ENCODE measurements around the gene ABTB2.
"Not testable (repeated sequence)": the region's sequence is repeated elsewhere in the genome, so short reads cannot be mapped to it uniquely, and the experiment has no call there.

ABTB2 gene

DNA sequence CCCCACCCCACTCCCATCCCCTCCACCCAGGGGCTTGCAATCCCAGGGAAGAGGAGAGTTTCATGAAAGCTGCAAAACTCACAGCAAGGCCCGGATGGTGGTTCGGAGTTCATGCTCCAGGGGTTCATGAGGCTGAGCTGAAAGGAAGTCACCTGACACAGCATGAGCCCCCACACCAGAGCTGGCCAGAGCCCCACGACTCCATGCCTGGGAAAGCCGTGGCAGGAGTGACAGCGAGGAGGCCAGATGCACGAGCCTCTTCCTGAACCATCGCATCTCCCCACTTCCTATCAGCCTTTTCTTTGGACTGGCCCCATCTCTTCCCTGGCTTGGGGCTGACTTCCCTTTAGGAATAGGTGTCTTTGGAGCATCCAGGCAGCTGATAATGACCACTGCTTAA lies 105.8 kb downstream of the ABTB2 start:
- H3K4me3 ChIP-seq (ENCODE audit: low read depth, low read length) = no peak overlapping the region
- H3K27me3 ChIP-seq (ENCODE audit: control insufficient read depth, insufficient read depth, low read length) = no peaks in the 10 kb centered on the region
- H3K9ac ChIP-seq (ENCODE audit: low read depth, low read length) = no peak overlapping the region
- no peaks in the 10 kb centered on the region for H3K36me3 ChIP-seq (ENCODE audit: control insufficient read depth, insufficient read depth, low read length)
- H3K9me3 ChIP-seq (ENCODE audit: control insufficient read depth, insufficient read depth, low read length) = no peaks in the 10 kb centered on the region
- peaks cover 6% of the 10 kb centered on the region for H3K4me1 ChIP-seq (ENCODE audit: control insufficient read depth, insufficient read depth, low read length)

DNA sequence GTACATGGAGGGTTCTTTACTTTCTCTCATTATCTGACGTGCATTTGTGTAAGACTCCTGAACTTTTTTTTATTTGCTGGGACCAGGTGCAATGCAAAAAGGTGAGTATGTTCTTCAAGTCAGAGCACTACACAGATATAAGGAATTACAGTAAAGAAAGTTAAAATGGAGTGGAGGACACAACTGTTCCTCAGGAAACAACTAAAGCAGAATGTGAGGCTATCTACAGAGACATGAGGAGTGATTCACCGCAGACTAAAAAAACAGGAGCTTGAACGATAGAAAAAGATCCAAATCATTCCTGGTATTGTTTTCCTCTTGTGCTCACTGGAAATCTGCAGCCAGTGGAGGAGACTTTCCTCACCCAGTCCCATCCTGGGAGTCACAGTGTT lies 106.2 kb downstream of the ABTB2 start:
- Histone ChIP-seq H3K4me3 (ENCODE audit: low read depth, low read length) (no peak overlapping the region), H3K4me1 (ENCODE audit: control insufficient read depth, insufficient read depth, low read length) (peaks cover 6% of the 10 kb centered on the region), H3K36me3 (ENCODE audit: control insufficient read depth, insufficient read depth, low read length) (no peaks in the 10 kb centered on the region), H3K27me3 (ENCODE audit: control insufficient read depth, insufficient read depth, low read length) (no peaks in the 10 kb centered on the region), H3K9me3 (ENCODE audit: control insufficient read depth, insufficient read depth, low read length) (no peaks in the 10 kb centered on the region), H3K9ac (ENCODE audit: low read depth, low read length) (no peak overlapping the region)

DNA sequence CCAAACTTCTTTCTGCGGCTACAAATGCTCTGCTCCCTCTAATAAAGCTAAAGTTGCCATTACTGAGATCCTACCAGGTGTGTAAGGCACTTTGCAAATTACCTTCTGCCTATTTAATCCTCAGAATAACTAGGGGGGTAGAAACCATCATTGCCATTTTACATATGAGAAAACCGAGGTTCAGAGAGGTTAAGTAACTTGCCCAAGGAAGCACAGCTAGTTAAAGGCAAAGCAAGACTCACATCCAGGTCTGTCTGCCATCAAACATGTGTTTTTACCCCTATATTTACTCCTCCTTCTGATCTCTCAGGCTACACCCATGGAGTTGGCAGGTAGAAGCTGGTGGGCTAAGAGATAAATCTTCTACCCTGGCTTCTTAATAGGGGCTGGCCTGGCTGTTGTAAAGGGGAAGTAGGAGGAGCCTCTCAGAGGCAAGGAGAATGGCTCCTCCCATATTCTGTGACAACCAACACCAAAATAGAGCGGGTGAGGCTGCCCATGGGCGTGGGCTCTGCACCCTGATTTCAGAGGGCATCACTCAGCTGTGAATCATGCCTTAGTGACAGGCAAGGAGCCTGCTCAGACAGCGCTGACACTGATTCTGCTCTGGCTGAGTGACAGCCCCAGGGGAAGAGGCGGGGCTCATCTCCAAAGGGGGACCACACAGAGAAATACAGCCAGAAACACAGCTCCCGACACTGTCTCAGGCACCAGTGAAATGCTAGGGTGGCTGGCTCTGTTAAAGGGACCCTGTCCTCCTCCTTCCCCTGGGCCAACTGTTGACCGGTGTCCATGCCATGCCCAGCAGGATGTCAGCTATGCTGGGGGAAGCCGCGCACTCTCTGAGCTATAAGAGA lies 106.8 kb downstream of the ABTB2 start:
- Histone ChIP-seq H3K36me3 (ENCODE audit: control insufficient read depth, insufficient read depth, low read length) (no peaks in the 10 kb centered on the region), H3K4me3 (ENCODE audit: low read depth, low read length) (no peak overlapping the region), H3K9ac (ENCODE audit: low read depth, low read length) (no peak overlapping the region), H3K27me3 (ENCODE audit: control insufficient read depth, insufficient read depth, low read length) (no peaks in the 10 kb centered on the region), H3K4me1 (ENCODE audit: control insufficient read depth, insufficient read depth, low read length) (peaks cover 6% of the 10 kb centered on the region), H3K9me3 (ENCODE audit: control insufficient read depth, insufficient read depth, low read length) (no peaks in the 10 kb centered on the region)

DNA sequence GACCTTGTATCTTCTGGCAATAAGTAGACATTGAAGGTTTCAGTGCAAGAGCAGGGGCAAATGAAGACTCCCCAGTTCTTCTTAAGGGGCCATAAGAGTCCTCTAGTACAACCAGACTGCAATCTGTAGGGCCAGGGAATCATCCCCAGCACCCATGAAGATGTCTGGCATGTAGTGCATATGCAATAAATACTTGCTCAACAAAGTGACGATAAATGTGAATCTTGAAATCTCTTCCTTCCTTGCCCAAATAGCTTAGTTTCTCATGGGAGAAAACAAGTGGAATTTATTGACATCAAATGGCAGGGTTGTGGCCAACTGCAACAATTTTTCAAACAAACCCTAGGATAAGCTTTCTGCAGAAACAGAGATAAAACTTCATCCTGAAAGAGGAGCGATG lies 107.6 kb downstream of the ABTB2 start:
- no peaks in the 10 kb centered on the region for H3K36me3 ChIP-seq (ENCODE audit: control insufficient read depth, insufficient read depth, low read length)
- H3K27me3 ChIP-seq (ENCODE audit: control insufficient read depth, insufficient read depth, low read length) = no peaks in the 10 kb centered on the region
- no peak overlapping the region for H3K9ac ChIP-seq (ENCODE audit: low read depth, low read length)
- H3K4me1 ChIP-seq (ENCODE audit: control insufficient read depth, insufficient read depth, low read length) = peaks cover 6% of the 10 kb centered on the region
- H3K4me3 ChIP-seq (ENCODE audit: low read depth, low read length) = no peak overlapping the region
- no peaks in the 10 kb centered on the region for H3K9me3 ChIP-seq (ENCODE audit: control insufficient read depth, insufficient read depth, low read length)

DNA sequence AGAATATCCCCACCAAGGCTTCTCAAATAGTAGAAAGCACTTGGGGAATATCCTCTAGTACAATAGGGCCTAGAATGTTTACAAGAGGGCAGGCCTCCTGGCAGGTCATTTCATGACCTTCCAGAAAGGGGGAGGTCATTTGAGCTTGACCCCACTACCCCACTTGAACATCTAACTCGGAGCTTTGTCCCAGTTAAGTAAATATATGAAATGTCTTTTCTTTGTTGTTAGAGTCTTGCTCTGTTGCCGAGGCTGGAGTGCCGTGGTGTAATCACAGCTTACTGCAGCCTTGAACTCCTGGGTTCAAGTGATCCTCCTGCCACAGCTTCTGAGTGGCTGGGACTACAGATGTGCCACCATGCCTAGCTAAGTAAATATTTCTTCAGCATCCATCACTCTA lies 108.4 kb downstream of the ABTB2 start:
- no peaks in the 10 kb centered on the region for H3K27me3 ChIP-seq (ENCODE audit: control insufficient read depth, insufficient read depth, low read length)
- no peaks in the 10 kb centered on the region for H3K36me3 ChIP-seq (ENCODE audit: control insufficient read depth, insufficient read depth, low read length)
- peaks cover 6% of the 10 kb centered on the region for H3K4me1 ChIP-seq (ENCODE audit: control insufficient read depth, insufficient read depth, low read length)
- no peak overlapping the region for H3K9ac ChIP-seq (ENCODE audit: low read depth, low read length)
- no peaks in the 10 kb centered on the region for H3K9me3 ChIP-seq (ENCODE audit: control insufficient read depth, insufficient read depth, low read length)
- H3K4me3 ChIP-seq (ENCODE audit: low read depth, low read length) = no peak overlapping the region

DNA sequence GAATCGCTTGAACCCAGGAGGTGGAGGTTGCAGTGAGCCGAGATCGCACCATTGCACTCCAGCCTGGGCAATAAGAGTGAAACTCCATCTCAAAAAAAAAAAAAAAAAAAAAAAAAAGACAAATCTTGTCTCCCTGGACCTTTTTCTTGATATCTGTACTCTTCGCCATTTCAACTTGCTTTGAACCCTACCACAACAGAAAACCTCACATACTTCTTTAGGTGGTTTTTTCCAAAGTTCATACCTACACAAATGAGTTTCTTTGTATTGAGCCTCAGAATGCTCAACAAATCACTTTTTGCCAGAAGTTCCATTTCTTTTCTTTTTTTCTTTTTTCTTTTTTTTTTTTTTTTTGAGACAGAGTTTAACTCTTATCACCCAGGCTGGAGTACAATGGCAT lies 111.3 kb downstream of the ABTB2 start:
- not testable (repeated sequence) for H3K9ac ChIP-seq (ENCODE audit: low read depth, low read length); H3K4me3 ChIP-seq (ENCODE audit: low read depth, low read length); H3K4me1 ChIP-seq (ENCODE audit: control insufficient read depth, insufficient read depth, low read length); H3K27me3 ChIP-seq (ENCODE audit: control insufficient read depth, insufficient read depth, low read length); H3K9me3 ChIP-seq (ENCODE audit: control insufficient read depth, insufficient read depth, low read length); H3K36me3 ChIP-seq (ENCODE audit: control insufficient read depth, insufficient read depth, low read length)

DNA sequence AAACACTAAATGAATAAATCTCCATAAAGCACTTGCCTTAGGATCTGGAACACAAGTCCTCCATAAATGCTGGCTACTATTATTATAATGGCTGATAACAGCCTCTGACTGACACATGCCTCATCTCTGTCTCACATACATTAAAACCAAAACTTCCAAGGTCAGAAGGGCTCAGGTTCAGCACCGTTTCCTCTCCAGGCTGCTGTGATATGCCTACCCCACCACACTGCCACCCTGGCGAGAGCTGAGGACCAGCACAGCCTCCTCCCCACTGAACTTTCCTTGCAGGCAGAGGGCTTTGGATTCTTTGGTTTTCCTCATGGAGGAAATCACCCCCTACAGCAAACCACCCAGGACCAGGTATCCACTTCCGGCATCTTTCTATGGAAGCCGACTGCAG lies 112.8 kb downstream of the ABTB2 start:
- Histone ChIP-seq H3K4me3 (ENCODE audit: low read depth, low read length) (no peak overlapping the region), H3K27me3 (ENCODE audit: control insufficient read depth, insufficient read depth, low read length) (no peaks in the 10 kb centered on the region), H3K9ac (ENCODE audit: low read depth, low read length) (no peak overlapping the region), H3K4me1 (ENCODE audit: control insufficient read depth, insufficient read depth, low read length) (peaks cover 4% of the 10 kb centered on the region), H3K36me3 (ENCODE audit: control insufficient read depth, insufficient read depth, low read length) (no peaks in the 10 kb centered on the region), H3K9me3 (ENCODE audit: control insufficient read depth, insufficient read depth, low read length) (no peaks in the 10 kb centered on the region)

DNA sequence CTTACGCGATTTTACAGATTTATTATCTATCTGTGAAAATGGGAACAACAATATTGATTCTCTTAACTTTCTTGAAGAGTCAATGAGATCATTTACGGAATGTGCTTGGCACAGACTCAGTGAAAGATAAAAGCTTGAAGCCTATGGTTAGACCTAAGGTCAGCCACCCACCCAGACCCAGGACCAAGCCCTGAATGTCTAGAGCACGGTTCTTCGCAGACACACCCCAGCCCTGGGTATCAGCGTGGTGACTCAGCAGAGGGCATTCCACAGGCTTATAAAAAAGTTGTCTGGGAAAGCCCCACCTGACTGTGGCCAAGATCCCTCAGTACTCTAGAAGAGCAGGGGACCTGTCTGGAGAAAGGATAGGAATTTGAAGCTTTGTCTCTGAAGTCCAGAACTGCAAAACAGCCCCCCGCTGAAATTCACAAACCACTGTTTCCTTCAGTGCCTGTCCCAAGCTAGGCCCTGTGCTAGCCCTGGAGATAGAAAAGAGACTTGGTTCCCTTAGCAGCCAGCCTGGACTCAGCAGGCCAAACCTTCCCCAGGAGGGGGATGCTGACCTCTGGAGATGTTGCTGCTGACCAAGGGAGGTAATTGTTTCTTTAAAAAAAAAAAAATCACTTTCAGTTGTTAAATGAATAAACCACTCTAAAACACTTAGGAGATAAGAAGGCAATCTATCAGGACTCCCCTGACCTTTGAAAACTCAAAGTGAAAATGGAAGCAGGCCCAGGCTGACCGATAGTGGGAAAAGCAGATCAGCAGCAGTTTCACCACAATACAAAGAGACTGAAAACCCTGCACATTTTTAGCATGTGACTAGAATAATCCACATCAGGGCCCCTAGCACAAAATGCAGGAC lies 114.0 kb downstream of the ABTB2 start:
- Histone ChIP-seq H3K9me3 (ENCODE audit: control insufficient read depth, insufficient read depth, low read length) (no peaks in the 10 kb centered on the region), H3K4me3 (ENCODE audit: low read depth, low read length) (no peak overlapping the region), H3K36me3 (ENCODE audit: control insufficient read depth, insufficient read depth, low read length) (no peaks in the 10 kb centered on the region), H3K9ac (ENCODE audit: low read depth, low read length) (no peak overlapping the region), H3K4me1 (ENCODE audit: control insufficient read depth, insufficient read depth, low read length) (peaks cover 4% of the 10 kb centered on the region), H3K27me3 (ENCODE audit: control insufficient read depth, insufficient read depth, low read length) (no peaks in the 10 kb centered on the region)

DNA sequence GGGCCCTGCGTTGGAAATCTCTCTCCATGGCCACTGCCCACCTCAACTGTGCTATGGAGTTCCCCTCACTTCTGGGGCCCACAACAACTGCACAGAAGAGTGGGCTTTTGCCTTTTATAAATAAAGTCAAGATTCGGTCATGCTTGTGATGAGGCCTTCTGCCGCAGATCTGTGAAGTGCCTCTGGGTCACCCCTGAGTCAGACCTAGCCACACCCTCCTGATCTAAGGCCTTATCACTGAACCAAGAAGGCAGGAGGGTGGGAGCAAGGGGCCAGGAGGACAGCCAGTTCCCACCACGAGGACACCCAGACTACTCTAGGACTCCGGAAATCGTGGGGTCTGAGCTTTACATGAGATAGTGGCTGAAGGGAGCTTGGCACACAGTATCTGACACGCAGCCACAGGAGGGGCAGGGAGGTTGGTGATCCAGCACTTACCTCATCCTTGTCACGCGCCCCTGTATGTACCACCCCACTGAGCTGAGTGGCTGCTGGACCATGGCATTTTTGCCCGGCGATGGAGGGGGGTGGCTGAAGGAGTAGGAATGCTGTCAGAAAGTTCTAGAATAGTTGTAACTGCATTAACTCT lies 115.7 kb downstream of the ABTB2 start:
- Histone ChIP-seq H3K4me3 (ENCODE audit: low read depth, low read length) (no peak overlapping the region), H3K9ac (ENCODE audit: low read depth, low read length) (no peak overlapping the region), H3K36me3 (ENCODE audit: control insufficient read depth, insufficient read depth, low read length) (no peaks in the 10 kb centered on the region), H3K9me3 (ENCODE audit: control insufficient read depth, insufficient read depth, low read length) (no peaks in the 10 kb centered on the region), H3K27me3 (ENCODE audit: control insufficient read depth, insufficient read depth, low read length) (no peaks in the 10 kb centered on the region), H3K4me1 (ENCODE audit: control insufficient read depth, insufficient read depth, low read length) (peaks cover 4% of the 10 kb centered on the region)

DNA sequence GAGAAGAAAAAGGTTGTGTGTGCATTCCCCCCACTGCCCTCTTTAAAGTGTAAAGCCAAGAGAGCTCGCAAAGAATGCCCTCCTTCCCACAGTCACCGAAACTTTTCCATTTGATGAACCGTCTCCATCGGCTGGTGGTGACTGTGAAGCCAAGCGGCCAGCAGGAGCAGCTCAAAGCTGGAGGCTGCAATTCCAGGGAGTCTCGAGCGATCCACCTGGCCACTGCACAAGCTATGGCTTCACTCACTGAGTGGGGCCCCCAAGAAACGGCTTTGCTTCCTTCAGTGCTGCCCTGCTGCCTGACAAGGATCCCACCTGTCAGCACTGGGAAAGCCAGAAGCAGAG lies 117.7 kb downstream of the ABTB2 start:
- no peaks in the 10 kb centered on the region for H3K9me3 ChIP-seq (ENCODE audit: control insufficient read depth, insufficient read depth, low read length)
- H3K4me1 ChIP-seq (ENCODE audit: control insufficient read depth, insufficient read depth, low read length) = peaks cover 10% of the 10 kb centered on the region
- H3K27me3 ChIP-seq (ENCODE audit: control insufficient read depth, insufficient read depth, low read length) = no peaks in the 10 kb centered on the region
- no peaks in the 10 kb centered on the region for H3K36me3 ChIP-seq (ENCODE audit: control insufficient read depth, insufficient read depth, low read length)
- H3K4me3 ChIP-seq (ENCODE audit: low read depth, low read length) = no peak overlapping the region
- no peak overlapping the region for H3K9ac ChIP-seq (ENCODE audit: low read depth, low read length)

DNA sequence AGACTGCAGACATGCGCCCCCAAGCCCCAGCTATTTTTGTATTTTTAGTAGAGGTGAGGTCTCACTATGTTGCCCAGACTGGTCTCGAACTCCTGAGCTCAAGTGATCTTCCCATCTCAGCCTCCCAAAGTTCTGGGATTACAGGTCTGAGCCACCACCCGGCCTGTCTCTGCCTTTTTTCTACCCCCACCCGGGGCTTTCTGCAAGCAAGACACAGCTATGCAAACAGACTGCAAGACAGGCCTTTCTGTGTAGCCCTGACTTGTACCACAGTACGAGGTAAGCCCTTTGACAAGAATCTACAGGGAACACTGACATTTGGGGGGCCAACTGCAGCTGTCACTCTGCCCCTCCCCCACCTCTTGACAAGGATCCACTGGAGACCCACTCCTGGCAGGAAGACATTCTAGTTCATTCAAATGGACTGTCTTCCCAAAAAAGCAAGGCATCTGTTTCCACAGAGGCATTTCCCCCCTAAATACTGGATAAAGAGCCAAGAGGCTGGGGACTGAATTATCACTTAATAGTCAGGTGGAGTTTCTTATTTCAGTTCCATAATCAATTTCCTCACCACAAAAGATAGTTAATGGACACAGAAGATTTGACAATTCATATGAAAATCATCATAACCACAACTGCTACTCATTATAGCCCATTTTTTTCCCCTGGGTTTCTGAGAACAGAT lies 118.2 kb downstream of the ABTB2 start:
- Histone ChIP-seq H3K4me1 (ENCODE audit: control insufficient read depth, insufficient read depth, low read length) (peaks cover 12% of the 10 kb centered on the region), H3K36me3 (ENCODE audit: control insufficient read depth, insufficient read depth, low read length) (no peaks in the 10 kb centered on the region), H3K9me3 (ENCODE audit: control insufficient read depth, insufficient read depth, low read length) (no peaks in the 10 kb centered on the region), H3K27me3 (ENCODE audit: control insufficient read depth, insufficient read depth, low read length) (no peaks in the 10 kb centered on the region), H3K9ac (ENCODE audit: low read depth, low read length) (no peak overlapping the region), H3K4me3 (ENCODE audit: low read depth, low read length) (no peak overlapping the region)
